HepG2 (cell line): Measurements from ENCODE around the gene CCT8. TPM values are rescaled to one million over a fixed set of nuclear protein-coding genes. Genes with fewer than 3 reads are reported as not detected.

Experiments
- CCAR2 ChIP-seq: fragments of 200-400 bp; formaldehyde crosslinking; optimal IDR thresholded peaks from 2 replicates; pipeline ENCODE3; 2018; ENCODE audit warnings: low read depth, mild to moderate bottlenecking, low read length, moderate library complexity
- ESRRA ChIP-seq: sonication (generic); formaldehyde crosslinking; IDR thresholded peaks from 2 replicates; pipeline ENCODE4 v1.5.1; 2020; ENCODE audit warnings: mild to moderate bottlenecking, low read depth, missing genetic modification reagents
- FOXK1 ChIP-seq: sonication (generic); formaldehyde crosslinking; IDR thresholded peaks from 2 replicates; pipeline ENCODE4 v1.4.0; 2020; ENCODE audit warnings: low read depth, missing genetic modification reagents, borderline replicate concordance
- GPBP1L1 ChIP-seq: sonication (generic); formaldehyde crosslinking; IDR thresholded peaks from 2 replicates; pipeline ENCODE4 v1.5.0; 2020; ENCODE audit warnings: mild to moderate bottlenecking, missing genetic modification reagents
- MBD4 ChIP-seq: IDR thresholded peaks from 2 replicates; pipeline ENCODE4 v1.6.1; 2012; ENCODE audit warnings: low read length, inconsistent platforms, borderline replicate concordance
- MTERF4 ChIP-seq: sonication (generic); formaldehyde crosslinking; IDR thresholded peaks from 2 replicates; pipeline ENCODE4 v1.8.0; 2023; ENCODE audit warnings: mild to moderate bottlenecking, missing genetic modification reagents
- MYPOP ChIP-seq: sonication (generic); formaldehyde crosslinking; IDR thresholded peaks from 2 replicates; pipeline ENCODE4 v1.8.1; 2023; ENCODE audit warnings: mild to moderate bottlenecking, moderate library complexity, missing genetic modification reagents
- NCOA2 ChIP-seq: sonication (generic); formaldehyde crosslinking; IDR thresholded peaks from 2 replicates; pipeline ENCODE4 v1.8.0; 2022; ENCODE audit warnings: inconsistent platforms
- TCF7L2 ChIP-seq: IDR thresholded peaks from 2 replicates; pipeline ENCODE4 v1.6.1; 2011; ENCODE audit warnings: mild to moderate bottlenecking, low read depth, low read length, moderate library complexity
- TFDP2 ChIP-seq: sonication (generic); formaldehyde crosslinking; IDR thresholded peaks from 2 replicates; pipeline ENCODE4 v1.4.0; 2020; ENCODE audit warnings: missing genetic modification reagents
- THYN1 ChIP-seq: sonication (generic); formaldehyde crosslinking; IDR thresholded peaks from 2 replicates; pipeline ENCODE4 v1.8.1; 2023; ENCODE audit warnings: low read depth, mild to moderate bottlenecking, moderate library complexity, missing genetic modification reagents, borderline replicate concordance
- ZFY ChIP-seq: sonication (generic); formaldehyde crosslinking; IDR thresholded peaks from 2 replicates; pipeline ENCODE4 v1.4.0; 2020; ENCODE audit warnings: missing genetic modification reagents
- ZNF281 ChIP-seq: sonication (generic); formaldehyde crosslinking; IDR thresholded peaks from 2 replicates; pipeline ENCODE4 v1.4.0; 2020; ENCODE audit warnings: missing genetic modification reagents, borderline replicate concordance
- ZNF30 ChIP-seq: sonication (generic); formaldehyde crosslinking; IDR thresholded peaks from 2 replicates; pipeline ENCODE4 v1.5.0; 2020; ENCODE audit warnings: mild to moderate bottlenecking, missing genetic modification reagents
- ZNF432 ChIP-seq: sonication (generic); formaldehyde crosslinking; IDR thresholded peaks from 2 replicates; pipeline ENCODE4 v1.5.0; 2020; ENCODE audit warnings: missing genetic modification reagents, mild to moderate bottlenecking, borderline replicate concordance
- ZNF558 ChIP-seq: sonication (generic); formaldehyde crosslinking; IDR thresholded peaks from 2 replicates; pipeline ENCODE4 v1.9.0; 2022; ENCODE audit warnings: mild to moderate bottlenecking, missing genetic modification reagents, borderline replicate concordance
- ZXDC ChIP-seq: sonication (generic); formaldehyde crosslinking; IDR thresholded peaks from 2 replicates; pipeline ENCODE4 v1.5.0; 2020; ENCODE audit warnings: mild to moderate bottlenecking, missing genetic modification reagents
- polyA plus RNA-seq, 8 experiments: library from polyadenylated mRNA; depleted of rRNA in 3 of 8; stranded (reverse) in 7 of 8; unstranded in 1 of 8; fragments of >200 nt; fragmentation: Illumina TruSeq in 4 of 8; extraction: Trizol in 4 of 8; gene quantifications; 2 replicates each; pipeline versions ENCODE4 v1.2.1 to v1.2.3, GENCODE V29; 2011 to 2016; ENCODE audit warnings: low read depth in 4 of 8, missing spikeins in 1 of 8, mixed read lengths in 1 of 8; ENCODE audit not compliant: insufficient read depth in 1 of 8
- total RNA-seq, 5 experiments: library from RNA; depleted of rRNA; stranded (reverse); fragments of >200 nt; fragmentation: Illumina TruSeq; extraction: Trizol; gene quantifications; 2 replicates each; pipeline ENCODE4 v1.2.3, GENCODE V29; 2016; ENCODE audit warnings: low read depth in 1 of 5

Gene CCT8
- total and polyA plus RNA-seq, 2 of the 13 experiments (the other 11 are each of a cell fraction or from before 2014, with no cell fraction given) = 127 to 325 TPM

GRCh38 chr21:29073222-29074006, at the start of gene CCT8 (continued):
- TF ChIP-seq GPBP1L1 (CRISPR knock-in tag) (no peak), ZNF281 (CRISPR knock-in tag) (peak; percentile 11; the same call in 1 of the 2 replicates), ZNF432 (no peak), THYN1 (no peak), MBD4 (no peak), CCAR2 (no peak), MTERF4 (peak; percentile 90; the same call in 1 of the 2 replicates), FOXK1 (CRISPR knock-in tag) (peak; percentile 84), NCOA2 (CRISPR knock-in tag) (peak; percentile 65; the same call in 1 of the 2 replicates), ZXDC (CRISPR knock-in tag) (no peak), TCF7L2 (no peak), ZNF558 (CRISPR knock-in tag) (0 out of 2 replicates have a peak, but pooled peaks have one; percentile 17), MYPOP (CRISPR knock-in tag) (peak; percentile 86; the same call in 1 of the 2 replicates), ESRRA (CRISPR knock-in tag) (no peak), ZFY (CRISPR knock-in tag) (peak; percentile 96), ZNF30 (CRISPR knock-in tag) (no peak), TFDP2 (peak; percentile 89)
